Measurements from ENCODE around the gene NCKAP5. TPM values are rescaled to one million over a fixed set of nuclear protein-coding genes. Genes with fewer than 3 reads are reported as not detected.

Gene NCKAP5
- total RNA-seq, 1 donor from 2014 or later = 8.8 TPM

- TF ChIP-seq POLR2A (IDR thresholded peaks at IDR 0.05) (no peak), CTCF (IDR thresholded peaks at IDR 0.05) (no peak)
- H3K36me3 ChIP-seq = no peaks in the 10 kb centered on the region
Observed at GRCh38 chr2:133553838-133554408, 14.3 kb downstream of the NCKAP5 start.

GRCh38 chr2:133553251-133553650 is 15.0 kb downstream of the NCKAP5 start:
- no peaks in the 10 kb centered on the region for H3K27me3 ChIP-seq
- intact Hi-C loops (cut with DNase I) = no loop called here
- TF ChIP-seq CTCF (IDR thresholded peaks at IDR 0.05) (no peak), POLR2A (IDR thresholded peaks at IDR 0.05) (no peak), POLR2AphosphoS5 (IDR thresholded peaks at IDR 0.05; ENCODE audit: insufficient read depth in 1 of 2, low read depth in 1 of 2) (no peak)
- no peak overlapping the region for H3K27ac ChIP-seq
- DNase-seq (ENCODE audit: extremely low spot score in 2 of 2) = no peak
- no peak overlapping the region for H3K4me3 ChIP-seq
- no peaks in the 10 kb centered on the region for H3K4me1 ChIP-seq
- H3K36me3 ChIP-seq = no peaks in the 10 kb centered on the region
- H3K9me3 ChIP-seq = no peaks in the 10 kb centered on the region

More at GRCh38 chr2:133553838-133554408, 14.3 kb downstream of the NCKAP5 start:
- H3K4me3 ChIP-seq = no peak overlapping the region
- DNase-seq (ENCODE audit: extremely low spot score in 2 of 2) = no peak
- H3K4me1 ChIP-seq = no peaks in the 10 kb centered on the region
- H3K9me3 ChIP-seq = no peaks in the 10 kb centered on the region
- H3K27me3 ChIP-seq = no peaks in the 10 kb centered on the region
- intact Hi-C loops (cut with DNase I) = no loop called here
- no peak overlapping the region for H3K27ac ChIP-seq

- Histone ChIP-seq H3K9me3 (no peaks in the 10 kb centered on the region), H3K4me3 (no peak overlapping the region), H3K27ac (no peak overlapping the region), H3K4me1 (no peaks in the 10 kb centered on the region), H3K36me3 (no peaks in the 10 kb centered on the region), H3K27me3 (no peaks in the 10 kb centered on the region)
- intact Hi-C loops (cut with DNase I) = no loop called here
- DNase-seq (ENCODE audit: extremely low spot score in 2 of 2) = no peak
- TF ChIP-seq POLR2AphosphoS5 (IDR thresholded peaks at IDR 0.05; ENCODE audit: insufficient read depth in 1 of 2, low read depth in 1 of 2) = no peak
- TF ChIP-seq CTCF (IDR thresholded peaks at IDR 0.05) = no peak
- no peak for TF ChIP-seq POLR2A (IDR thresholded peaks at IDR 0.05)
Observed at GRCh38 chr2:133552821-133553220, 15.4 kb downstream of the NCKAP5 start.

- no peaks in the 10 kb centered on the region for H3K36me3 ChIP-seq
- H3K4me3 ChIP-seq = no peak overlapping the region
- no peaks in the 10 kb centered on the region for H3K27me3 ChIP-seq
- DNase-seq (ENCODE audit: extremely low spot score in 2 of 2) = no peak
- H3K4me1 ChIP-seq = no peaks in the 10 kb centered on the region
- H3K9me3 ChIP-seq = no peaks in the 10 kb centered on the region
- intact Hi-C loops (cut with DNase I) = no loop called here
- TF ChIP-seq POLR2A (IDR thresholded peaks at IDR 0.05) (no peak), POLR2AphosphoS5 (IDR thresholded peaks at IDR 0.05; ENCODE audit: insufficient read depth in 1 of 2, low read depth in 1 of 2) (no peak), CTCF (IDR thresholded peaks at IDR 0.05) (no peak)
- H3K27ac ChIP-seq = no peak overlapping the region
Observed at GRCh38 chr2:133541797-133542196, 26.5 kb downstream of the NCKAP5 start.

GRCh38 chr2:133541376-133541775 is 26.9 kb downstream of the NCKAP5 start:
- H3K27me3 ChIP-seq = no peaks in the 10 kb centered on the region
- no peaks in the 10 kb centered on the region for H3K4me1 ChIP-seq
- DNase-seq (ENCODE audit: extremely low spot score in 2 of 2) = no peak
- no peak overlapping the region for H3K27ac ChIP-seq
- no peak overlapping the region for H3K4me3 ChIP-seq
- no peaks in the 10 kb centered on the region for H3K9me3 ChIP-seq
- intact Hi-C loops (cut with DNase I) = no loop called here
- H3K36me3 ChIP-seq = no peaks in the 10 kb centered on the region
- TF ChIP-seq CTCF (IDR thresholded peaks at IDR 0.05) (no peak), POLR2A (IDR thresholded peaks at IDR 0.05) (no peak), POLR2AphosphoS5 (IDR thresholded peaks at IDR 0.05; ENCODE audit: insufficient read depth in 1 of 2, low read depth in 1 of 2) (no peak)

All from vagina (tissue), 2 donors.